HG02610 (cell line): ENCODE results near the gene CHCHD10.

ENCODE experiments used
- ATAC-seq: cut with Tn5 transposase; IDR thresholded peaks from one replicate; pipeline ENCODE4 v1.9.1; 2021; ENCODE audit warnings: mild to moderate bottlenecking, moderate library complexity; ENCODE audit not compliant: unreplicated experiment

Gene CHCHD10

DNA sequence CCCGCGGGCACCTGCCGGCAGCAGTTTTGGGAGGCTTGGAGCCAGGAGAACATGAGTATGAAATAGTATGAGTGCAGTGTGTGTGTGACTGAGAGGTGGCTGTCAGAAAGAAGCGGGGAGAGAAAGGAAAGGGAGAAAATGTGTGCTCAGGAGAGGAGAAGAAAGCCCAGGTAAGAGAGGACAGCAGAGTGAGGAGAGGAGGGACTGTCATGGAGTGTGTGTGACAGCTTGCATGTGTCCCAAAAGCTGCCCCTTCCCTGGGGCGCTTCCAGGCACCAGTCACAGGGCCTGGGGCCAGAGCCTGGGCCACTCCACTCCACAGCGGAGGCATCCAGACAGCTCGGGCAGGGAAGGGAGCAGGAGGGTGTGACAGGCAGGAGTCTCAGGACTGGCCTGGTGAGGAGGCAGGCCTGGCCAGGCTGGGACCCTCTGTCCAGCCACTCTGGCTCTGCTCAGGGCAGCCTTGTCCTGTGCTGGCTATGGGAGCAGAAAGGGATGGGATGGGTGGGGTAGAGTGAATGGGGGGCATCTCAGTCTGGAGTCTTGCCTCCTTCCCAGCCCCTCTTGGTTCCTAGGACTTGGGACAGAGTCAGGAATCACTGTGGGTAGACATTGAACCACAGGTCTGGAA is 5.8 kb upstream of the CHCHD10 start:
- no peak for ATAC-seq

DNA sequence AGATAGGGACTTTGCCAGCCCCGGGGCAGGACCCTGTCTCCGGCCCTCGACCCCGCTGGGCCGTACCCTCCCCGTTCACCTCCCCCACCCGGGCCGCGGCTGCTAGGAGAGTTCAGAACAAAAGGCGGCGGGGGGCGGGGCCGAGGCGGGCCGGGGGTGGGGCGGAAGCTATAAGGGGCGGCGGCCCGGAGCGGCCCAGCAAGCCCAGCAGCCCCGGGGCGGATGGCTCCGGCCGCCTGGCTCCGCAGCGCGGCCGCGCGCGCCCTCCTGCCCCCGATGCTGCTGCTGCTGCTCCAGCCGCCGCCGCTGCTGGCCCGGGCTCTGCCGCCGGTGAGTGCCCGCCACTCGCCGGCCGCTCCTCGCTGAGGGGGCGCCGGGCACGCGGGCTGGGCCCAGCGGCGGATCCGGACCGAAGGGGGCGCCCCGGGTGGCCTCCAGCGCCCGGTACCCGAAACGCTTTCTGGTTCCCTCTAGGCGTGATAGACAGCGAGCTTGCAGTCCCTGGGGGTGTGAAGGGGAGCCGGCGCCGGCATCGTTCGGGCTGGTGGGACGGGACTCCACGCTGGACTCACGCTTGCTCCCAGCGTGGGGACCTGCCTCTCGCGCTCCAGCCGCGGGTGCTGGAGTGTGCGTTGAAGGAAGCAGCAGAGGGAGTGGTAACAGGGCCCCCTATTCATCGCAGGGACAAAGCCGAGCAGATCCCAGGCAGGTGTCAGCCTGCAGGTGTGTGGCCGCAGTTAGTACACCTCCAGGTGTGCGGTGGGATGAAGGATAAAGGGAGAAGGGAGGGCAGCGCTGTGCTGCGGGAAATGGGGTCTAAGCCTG is 5.1 kb upstream of the CHCHD10 start, which contains the start of gene MMP11:
MMP11 (plus strand) TSS at position 201 of the 825 bp plus-strand sequence; CDS start at position 223, 22 bp downstream.
- no peak for ATAC-seq

DNA sequence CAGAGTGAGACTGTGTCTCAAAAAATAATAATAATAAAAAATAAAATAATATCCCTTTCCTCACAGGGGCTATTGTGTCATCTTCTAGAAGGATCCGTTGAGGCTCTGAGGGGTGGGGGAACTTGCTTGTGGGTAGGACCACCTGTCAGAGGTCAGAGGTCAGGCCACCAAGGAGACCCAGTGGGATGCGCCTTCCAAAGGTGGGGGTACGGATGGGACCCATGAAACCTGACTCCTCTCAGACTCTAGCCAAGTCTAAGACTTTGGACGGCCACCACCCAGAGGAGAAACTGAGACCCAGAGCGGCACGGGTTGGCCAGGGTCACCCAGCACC is 4.5 kb upstream of the CHCHD10 start:
- no peak for ATAC-seq

DNA sequence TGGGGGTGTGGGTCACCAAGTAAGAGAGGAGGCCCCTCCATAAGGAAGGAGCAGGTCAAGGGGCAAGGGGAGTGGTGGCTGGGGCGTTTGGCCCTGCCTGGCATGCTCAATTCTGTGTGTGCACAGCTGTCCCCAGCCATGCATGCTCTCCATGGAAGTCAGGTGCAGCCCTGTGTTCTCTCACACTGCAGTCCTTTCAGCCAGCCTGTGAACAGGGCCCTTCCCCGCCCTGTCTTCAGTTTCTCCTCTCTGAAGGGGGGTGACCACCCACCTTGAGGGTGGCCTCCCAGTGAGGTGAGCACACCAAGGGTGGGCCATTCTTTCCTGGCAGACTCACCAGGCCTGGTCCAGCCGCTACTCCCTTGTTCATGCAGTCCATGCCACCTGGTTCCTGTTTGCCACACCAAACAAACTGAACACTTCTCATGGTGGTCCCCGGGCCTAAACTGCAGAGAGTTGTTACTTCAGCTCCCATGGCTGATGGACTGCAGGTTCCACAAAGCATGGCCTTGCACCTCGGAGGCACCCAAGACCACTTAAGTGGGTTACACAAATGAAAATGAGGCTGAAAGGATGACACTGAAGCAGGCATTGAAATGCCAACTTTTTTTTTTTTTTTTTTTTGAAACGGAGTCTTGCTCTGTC is 1.7 kb upstream of the CHCHD10 start:
- ATAC-seq: no peak

DNA sequence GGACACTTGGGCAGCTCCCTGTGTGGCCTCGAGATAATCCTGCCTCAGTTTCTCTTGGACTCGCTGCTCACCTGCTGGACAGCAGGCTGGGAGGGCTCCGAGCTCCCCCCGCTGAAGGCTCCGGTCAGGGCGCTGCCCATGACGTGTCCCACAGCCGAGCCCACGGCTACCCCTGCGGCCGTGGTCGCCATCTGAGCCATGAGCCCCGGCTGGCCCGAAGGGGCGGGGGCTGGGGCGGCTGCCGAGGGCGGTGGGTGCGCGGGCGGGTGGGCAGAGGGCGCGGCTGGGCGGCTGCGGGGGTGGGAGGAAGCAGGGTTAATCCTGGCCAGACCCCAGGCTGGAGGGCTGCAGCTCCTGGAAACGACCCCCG is 484 bp downstream of the CHCHD10 start:
- ATAC-seq: no peak

DNA sequence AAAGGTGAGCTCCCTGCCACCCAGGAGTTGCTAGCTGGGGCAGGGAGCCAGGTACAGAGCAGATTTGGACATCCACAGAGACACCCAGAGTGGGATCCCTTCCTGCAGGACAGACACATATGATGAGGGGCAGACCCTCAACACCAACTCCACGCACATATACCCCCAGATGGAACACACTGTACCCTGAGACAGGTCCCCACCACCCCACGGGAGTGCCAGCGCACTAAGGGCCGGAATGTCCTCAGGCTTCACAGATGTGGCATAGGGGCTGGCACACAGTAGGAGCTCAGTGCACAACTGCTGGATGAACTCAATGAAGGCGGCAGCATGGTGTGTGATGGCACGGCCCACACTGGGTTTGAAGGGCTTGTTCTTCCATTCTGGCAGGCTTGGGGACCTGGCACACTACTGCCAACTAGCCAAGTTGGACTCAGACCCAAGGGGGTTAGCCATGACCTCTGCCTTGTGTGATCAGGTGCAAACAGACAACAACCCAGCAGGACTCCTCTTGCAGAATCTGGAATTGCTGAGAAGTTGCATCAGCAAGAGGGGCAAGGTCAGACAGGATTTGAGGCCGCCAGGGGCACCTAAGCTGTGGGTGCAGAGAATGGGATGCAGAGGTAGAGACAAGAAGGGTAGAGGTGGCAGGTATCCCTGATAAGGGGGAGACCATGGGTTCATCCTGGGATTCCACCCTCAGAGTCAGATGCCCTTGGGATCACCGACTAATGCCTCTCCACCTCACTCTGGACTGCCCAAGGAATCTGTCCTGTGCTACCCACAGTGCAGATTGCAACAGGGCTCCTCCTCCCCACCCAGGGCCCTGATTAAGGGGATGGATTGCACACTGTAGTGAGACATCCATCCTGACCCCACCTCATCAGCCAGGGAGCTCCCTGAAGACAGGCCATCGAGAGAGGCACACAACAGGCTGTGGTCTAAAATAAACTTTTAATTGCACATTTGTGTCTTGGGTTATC is 2.6 kb downstream of the CHCHD10 start:
- no peak for ATAC-seq

DNA sequence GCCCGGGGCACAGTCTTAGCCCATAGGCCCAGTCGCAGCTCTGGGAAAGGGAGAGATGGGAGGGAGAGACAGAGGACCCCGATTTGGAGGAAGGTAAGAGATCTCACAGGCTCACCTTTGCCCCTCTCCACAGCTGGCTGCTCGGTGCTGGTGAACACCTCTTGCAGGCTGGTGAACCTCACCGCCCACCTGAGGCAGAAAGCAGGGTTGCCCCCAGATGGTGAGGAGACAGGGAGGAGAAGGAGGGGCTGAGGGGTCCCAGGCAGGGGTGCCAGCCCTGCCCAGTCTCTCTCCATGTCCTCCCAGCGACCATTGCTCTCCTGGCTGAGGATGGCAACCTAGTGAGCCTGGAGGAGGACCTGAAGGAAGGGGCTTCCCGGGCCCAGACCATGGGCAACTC is 3.8 kb downstream of the CHCHD10 start:
- no peak for ATAC-seq

DNA sequence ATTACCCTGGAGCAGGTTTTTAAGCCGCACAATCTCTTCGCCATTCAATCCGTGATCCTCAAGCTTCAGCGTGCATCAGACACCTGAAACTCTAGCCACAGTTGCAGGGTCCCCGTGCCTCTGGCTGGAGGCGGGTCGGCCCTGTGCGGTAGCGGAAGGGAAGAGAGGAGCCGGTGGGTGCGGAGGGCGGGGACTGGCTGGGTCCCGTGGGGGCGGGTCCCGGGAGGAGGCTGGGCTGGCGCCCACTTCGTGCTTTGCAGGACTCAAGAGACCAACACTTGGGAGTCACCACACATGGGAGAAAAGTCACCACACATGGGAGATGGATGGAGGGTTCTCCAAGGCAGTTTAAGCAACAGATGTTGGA is 4.2 kb downstream of the CHCHD10 start:
- no peak for ATAC-seq

DNA sequence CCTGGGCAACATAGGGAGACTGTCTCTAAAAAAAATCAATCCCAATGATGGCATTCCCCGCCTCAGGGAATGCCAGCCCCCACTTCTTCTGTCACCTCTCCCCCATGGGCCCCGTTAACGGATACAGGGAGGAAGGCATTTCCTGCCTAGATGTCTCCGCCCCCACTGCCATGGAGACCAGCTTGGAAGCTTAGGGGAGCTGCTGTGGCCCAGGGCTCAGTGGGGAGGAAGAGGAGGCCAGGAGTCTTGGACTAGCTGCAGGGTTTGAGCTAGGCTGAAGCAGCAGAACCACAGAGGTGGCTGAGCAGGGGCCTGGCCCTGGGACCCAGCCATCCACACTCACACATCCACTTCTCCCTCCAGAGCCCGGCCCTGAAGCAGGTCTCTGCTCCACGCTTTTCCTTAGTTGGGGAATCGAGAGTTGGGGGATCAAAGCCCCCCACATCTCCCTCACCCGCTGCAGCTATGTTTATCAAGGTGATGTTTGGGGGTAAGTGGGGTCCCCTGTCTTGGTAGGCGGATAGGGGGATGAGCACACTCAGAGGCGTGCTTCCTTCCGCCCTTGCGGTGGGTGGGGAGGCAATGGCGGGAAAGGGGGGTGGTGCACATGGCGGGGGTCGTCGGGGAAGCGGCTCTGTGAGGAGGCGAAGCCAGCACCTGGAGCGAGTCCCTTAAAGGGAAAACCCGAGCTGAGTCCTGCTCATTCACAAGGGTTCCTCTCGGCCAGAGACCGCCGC is 4.8 kb downstream of the CHCHD10 start, which contains the start of gene C22orf15:
C22orf15 (plus strand) TSS at position 149 of the 737 bp plus-strand sequence; CDS start at position 466, 317 bp downstream.
- ATAC-seq: no peak

DNA sequence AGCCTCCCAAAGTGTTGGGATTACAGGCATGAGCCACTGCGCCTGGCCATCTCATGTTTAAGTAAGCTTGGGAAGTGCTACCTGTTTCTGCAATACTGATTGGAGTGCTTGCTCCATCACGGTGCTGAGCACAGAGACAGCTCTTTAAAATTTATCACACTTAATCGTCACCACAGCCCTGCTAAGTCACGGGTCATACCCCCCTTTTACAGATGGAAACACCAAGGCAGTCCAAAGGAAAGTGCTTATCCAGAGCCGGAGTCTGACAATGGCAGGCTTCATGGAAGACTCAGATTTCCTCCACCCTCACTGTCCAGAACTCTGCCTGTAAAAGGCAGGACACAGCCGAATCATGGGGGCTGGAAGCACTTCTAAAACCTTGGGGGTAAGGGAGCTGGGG is 7.7 kb downstream of the CHCHD10 start:
- ATAC-seq: no peak

DNA sequence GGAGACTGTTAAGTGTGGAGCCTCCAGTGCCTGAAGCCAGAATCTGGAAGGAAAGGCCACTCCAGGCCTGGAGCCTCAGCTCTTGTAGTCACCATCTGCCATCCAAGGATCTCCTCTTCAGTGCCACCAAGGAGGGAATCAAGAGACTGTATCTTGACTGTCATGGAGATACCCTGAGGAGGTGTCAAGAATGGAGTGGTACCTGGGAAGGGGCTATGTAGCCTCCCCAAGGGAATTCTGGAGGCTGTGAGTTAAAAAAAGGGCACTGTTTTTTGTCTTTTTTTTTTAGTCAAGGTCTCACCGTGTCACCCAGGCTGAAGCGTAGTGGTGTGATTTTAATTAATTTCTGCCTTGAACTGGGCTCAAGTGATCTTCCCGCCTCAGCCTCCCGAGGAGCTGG is 8.2 kb downstream of the CHCHD10 start:
- no peak for ATAC-seq

DNA sequence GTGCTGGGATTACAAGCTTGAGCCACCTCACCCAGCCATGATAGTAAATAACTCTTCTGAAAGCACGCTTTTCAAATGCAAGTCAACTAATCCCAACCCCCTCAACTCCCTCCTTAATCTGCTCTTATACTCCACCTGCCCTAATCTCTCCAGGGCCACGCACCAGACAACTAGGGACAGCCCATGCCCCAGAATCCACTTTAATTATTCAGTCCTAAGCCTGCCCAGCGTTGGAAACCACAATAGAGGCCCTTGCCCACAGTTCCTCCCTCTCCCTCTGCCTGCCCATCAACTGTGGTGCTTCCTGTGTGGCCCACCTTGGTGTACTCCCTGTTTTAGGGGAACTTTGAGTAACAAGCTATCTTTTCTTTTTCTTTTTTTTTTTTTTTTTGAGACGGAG is 10.9 kb downstream of the CHCHD10 start:
- ATAC-seq: no peak

DNA sequence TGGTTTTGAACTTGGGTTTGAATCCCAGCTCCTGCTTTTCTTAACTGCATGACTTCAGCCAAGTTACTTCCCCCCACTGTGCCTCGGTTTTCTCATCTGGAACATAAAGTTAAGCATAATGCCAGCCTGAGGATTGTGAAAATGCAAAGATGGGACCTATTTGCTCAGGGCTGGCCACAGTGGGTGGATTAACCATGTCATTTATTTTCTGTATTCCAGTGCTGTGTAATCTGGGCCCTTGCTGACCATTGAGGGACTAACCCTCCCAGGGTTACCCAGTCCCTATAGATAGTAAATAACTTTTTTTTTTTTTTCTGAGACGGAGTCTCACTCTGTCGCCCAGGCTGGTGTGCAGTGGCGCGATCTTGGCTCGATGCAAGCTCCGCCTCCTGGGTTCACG is 12.1 kb downstream of the CHCHD10 start:
- ATAC-seq: no peak

DNA sequence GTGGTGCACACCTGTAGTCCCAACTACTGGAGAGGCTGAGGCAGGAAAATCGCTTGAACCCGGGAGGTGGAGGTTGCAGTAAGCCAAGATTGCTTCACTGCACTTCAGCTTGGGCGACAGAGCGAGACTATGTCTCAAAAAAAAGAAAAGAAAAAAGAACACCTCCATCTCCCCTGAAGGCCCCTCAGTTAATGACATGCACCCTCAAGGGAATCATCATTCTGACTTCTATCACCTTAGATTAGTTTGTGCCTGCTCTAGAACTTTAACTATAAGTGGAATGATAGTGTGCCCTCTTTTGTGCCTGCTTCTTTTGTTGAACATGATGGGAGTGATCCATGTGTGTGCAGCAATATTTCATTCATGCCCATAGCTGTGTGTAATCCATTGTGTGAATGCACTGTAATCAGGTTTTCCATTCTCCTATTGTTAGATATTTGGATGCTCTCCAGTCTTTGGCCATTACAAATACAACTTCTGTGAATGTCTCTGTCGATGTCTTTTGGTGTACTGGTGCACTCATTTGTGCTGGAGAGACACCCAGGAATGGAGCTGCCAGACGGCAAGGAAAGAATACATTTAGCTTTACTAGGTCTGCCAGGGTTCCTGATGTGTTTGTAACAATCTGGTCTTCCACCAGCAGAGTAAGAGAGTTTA is 12.7 kb downstream of the CHCHD10 start:
- ATAC-seq: no peak

DNA sequence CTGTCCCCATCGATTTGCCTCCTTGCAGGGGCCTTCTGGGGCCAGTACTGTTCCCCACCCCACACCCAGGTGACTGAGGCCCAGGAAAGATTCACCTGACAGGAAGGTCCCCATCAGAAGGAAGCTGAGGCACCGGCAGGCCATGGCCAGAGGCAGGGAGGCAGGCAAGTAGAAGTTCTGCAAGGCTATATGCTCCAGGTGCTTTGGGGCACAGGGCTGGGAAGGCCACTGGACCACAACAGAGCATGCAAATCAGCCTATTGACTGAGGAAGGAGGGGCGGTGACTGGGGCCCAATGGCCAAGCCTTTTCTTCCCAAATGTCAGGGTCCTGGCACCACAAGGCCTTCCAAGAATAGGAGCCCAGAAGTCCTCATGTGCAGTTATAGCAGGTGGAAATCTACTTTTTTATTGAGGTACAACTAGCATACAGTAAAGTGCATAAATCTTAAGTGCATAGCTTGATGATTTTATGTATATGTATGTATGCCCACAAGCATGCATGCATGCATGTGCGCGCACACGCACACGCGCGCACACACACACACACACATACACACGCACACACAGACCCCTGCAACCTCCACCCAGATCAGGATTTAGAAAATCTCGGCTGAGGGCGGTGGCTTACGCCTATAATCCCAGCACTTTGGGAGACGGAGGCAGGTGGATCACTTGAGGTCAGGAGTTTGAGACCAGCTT is 13.4 kb downstream of the CHCHD10 start, which contains the start of gene VPREB3:
VPREB3 (minus strand) TSS at position 206 of the 700 bp plus-strand sequence; CDS start at position 144, 62 bp downstream.
- no peak for ATAC-seq

DNA sequence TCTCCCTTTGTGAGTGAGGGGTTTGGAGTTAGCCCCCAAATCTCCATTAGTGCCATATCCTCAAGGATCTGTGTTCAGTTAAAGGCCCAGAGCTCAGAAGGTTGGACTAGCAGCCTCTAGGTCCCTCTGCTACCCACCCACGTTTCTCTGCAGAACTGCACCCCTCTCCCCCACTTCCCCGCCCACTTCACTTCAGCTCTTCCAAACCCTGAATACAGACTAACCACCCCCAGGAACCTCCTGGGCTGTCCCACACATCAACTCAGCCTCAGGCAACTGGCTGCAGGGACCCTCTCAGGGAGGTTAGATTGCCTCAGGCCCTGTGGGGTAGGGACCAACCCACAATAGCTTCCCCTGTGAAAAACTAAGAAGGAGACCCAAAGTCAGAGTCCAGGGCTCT is 14.4 kb downstream of the CHCHD10 start:
- no peak for ATAC-seq

DNA sequence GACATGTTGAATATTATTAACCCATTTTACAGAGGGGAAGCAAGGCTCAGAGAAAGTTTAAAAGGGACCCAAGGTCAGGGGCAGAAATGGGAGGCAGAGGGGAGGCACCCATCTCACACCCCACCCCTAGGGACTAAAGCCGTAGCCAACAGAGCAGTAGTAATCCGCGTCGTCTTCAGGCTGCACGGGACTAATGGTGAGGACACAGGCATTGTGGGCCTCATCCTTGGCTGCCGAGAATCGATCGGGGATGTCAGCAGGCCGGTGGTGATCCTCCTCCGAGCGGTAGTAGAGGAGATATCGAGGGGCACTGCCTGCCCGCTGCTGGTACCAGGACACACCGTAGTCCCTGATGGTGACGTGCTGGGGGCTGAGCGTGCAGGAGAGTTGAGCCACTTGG is 15.0 kb downstream of the CHCHD10 start:
- ATAC-seq: no peak

DNA sequence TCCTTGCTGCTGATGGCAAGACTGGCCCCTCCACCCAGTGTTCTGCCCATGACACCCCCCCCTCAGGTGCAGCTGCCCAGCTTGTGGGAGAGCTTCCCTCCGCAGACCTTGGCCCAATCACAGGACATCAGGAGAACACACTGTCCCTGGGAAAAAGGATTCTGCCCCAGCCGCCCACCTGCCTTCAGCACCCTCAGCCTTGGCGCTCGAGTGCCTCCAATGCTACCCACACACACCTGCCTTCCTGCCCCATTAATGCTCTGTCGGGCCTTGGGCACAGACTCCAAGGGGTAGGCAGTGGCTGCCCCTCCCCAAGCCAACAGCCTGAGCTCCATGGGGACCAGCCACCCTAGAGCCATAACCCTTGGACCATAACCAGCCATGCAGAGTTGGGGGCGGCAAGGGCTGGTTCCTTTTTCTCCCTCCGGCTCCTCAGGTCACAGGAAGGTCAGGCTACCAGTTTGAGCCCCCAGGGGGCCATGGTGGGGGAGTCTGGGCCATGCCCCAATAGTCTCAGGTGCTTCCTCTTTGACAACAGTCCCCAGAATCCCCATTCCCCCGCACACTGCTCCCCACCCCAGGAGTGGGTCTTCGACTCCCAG is 15.6 kb downstream of the CHCHD10 start:
- ATAC-seq: no peak
